H9 (cell line): ENCODE results near the gene SLC39A10. TPM values are rescaled to one million over a fixed set of nuclear protein-coding genes. Genes with fewer than 3 reads are reported as not detected.

Experiments used
- DNase-seq: peaks from one replicate; pipeline ENCODE4 v3.0.0-alpha.2; 2017
- H2AFZ ChIP-seq: one replicate; pipeline ENCODE4 v1.6.1; 2013; ENCODE audit warnings: mild to moderate bottlenecking, low read length, control low read depth, moderate library complexity
- H2AK5ac ChIP-seq: 2 replicates; pipeline ENCODE4 v1.6.1; 2013; ENCODE audit warnings: low read length, control low read depth, mixed read lengths; ENCODE audit not compliant: insufficient read length
- H2BK120ac ChIP-seq: one replicate; pipeline ENCODE4 v1.6.1; 2013; ENCODE audit warnings: low read depth, mild to moderate bottlenecking, low read length, control low read depth, inconsistent platforms; ENCODE audit not compliant: poor library complexity, severe bottlenecking
- H2BK12ac ChIP-seq: 2 replicates; pipeline ENCODE4 v1.6.1; 2013; ENCODE audit warnings: low read length, control low read depth, mixed read lengths, low read depth; ENCODE audit not compliant: insufficient read length
- H2BK15ac ChIP-seq: 2 replicates; pipeline ENCODE4 v1.6.1; 2013; ENCODE audit warnings: low read depth, low read length, control low read depth
- H2BK20ac ChIP-seq: one replicate; pipeline ENCODE4 v1.6.1; 2013; ENCODE audit warnings: low read depth, mild to moderate bottlenecking, low read length, control low read depth, inconsistent platforms; ENCODE audit not compliant: poor library complexity, severe bottlenecking
- H2BK5ac ChIP-seq: 2 replicates; pipeline ENCODE4 v1.6.1; 2013; ENCODE audit warnings: low read length, control low read depth, mixed read lengths; ENCODE audit not compliant: insufficient read length
- H3K14ac ChIP-seq: 2 replicates; pipeline ENCODE4 v1.6.1; 2013; ENCODE audit warnings: low read length, control low read depth; ENCODE audit not compliant: insufficient read depth
- H3K18ac ChIP-seq: 2 replicates; pipeline ENCODE4 v1.6.1; 2013; ENCODE audit warnings: low read depth, mild to moderate bottlenecking, mixed read lengths, low read length, control low read depth; ENCODE audit not compliant: insufficient read length
- H3K23ac ChIP-seq: 2 replicates; pipeline ENCODE4 v1.6.1; 2013; ENCODE audit warnings: low read length, control low read depth, mixed read lengths, low read depth; ENCODE audit not compliant: insufficient read length
- H3K23me2 ChIP-seq: 2 replicates; pipeline ENCODE4 v1.6.1; 2013; ENCODE audit warnings: low read depth, mild to moderate bottlenecking, mixed read lengths, low read length, control low read depth; ENCODE audit not compliant: insufficient read length, poor library complexity, severe bottlenecking
- H3K27ac ChIP-seq: 2 replicates; pipeline ENCODE4 v1.5.1; 2013; ENCODE audit warnings: low read length, control low read depth, mixed read lengths, low read depth; ENCODE audit not compliant: insufficient read length
- H3K27me3 ChIP-seq: 2 replicates; pipeline ENCODE4 v1.6.1; 2013; ENCODE audit warnings: low read length, control low read depth, inconsistent platforms; ENCODE audit not compliant: insufficient read depth
- H3K4ac ChIP-seq: 2 replicates; pipeline ENCODE4 v1.6.1; 2013; ENCODE audit warnings: low read depth, mild to moderate bottlenecking, control low read depth, inconsistent platforms, low read length, moderate library complexity
- H3K4me1 ChIP-seq: 2 replicates; pipeline ENCODE4 v1.6.1; 2013; ENCODE audit warnings: low read length, control low read depth, inconsistent platforms; ENCODE audit not compliant: insufficient read depth
- H3K4me2 ChIP-seq: 2 replicates; pipeline ENCODE4 v1.6.1; 2013; ENCODE audit warnings: low read length, control low read depth, mixed read lengths; ENCODE audit not compliant: insufficient read length, insufficient read depth
- H3K56ac ChIP-seq: 2 replicates; pipeline ENCODE4 v1.6.1; 2013; ENCODE audit warnings: low read depth, mild to moderate bottlenecking, mixed read lengths, low read length, control low read depth; ENCODE audit not compliant: insufficient read length
- H3K79me1 ChIP-seq: 2 replicates; pipeline ENCODE4 v1.6.1; 2013; ENCODE audit warnings: low read depth, mild to moderate bottlenecking, moderate library complexity, low read length, control low read depth, inconsistent platforms; ENCODE audit not compliant: insufficient read depth, poor library complexity, severe bottlenecking
- H3K79me2 ChIP-seq: 2 replicates; pipeline ENCODE4 v1.6.1; 2013; ENCODE audit warnings: low read length, control low read depth, inconsistent platforms; ENCODE audit not compliant: insufficient read depth
- H3K9ac ChIP-seq: 2 replicates; pipeline ENCODE4 v1.6.1; 2013; ENCODE audit warnings: low read length, control low read depth, mixed read lengths; ENCODE audit not compliant: insufficient read length; ENCODE audit errors: extremely low read depth
- H3K9me3 ChIP-seq: one replicate; pipeline ENCODE4 v1.6.1; 2013; ENCODE audit warnings: low read depth, low read length, inconsistent platforms; ENCODE audit not compliant: control insufficient read depth
- H3T11ph ChIP-seq: one replicate; pipeline ENCODE4 v1.6.1; 2013; ENCODE audit warnings: mild to moderate bottlenecking, low read length, control low read depth, inconsistent platforms
- H4K20me1 ChIP-seq: one replicate; pipeline ENCODE4 v1.6.1; 2013; ENCODE audit not compliant: control insufficient read depth, insufficient read length, insufficient read depth
- H4K5ac ChIP-seq: 2 replicates; pipeline ENCODE4 v1.6.1; 2013; ENCODE audit warnings: low read depth, mild to moderate bottlenecking, mixed read lengths, low read length, control low read depth; ENCODE audit not compliant: insufficient read length
- H4K8ac ChIP-seq: replicated peaks from 2 replicates; pipeline ENCODE4 v1.6.1; 2013; ENCODE audit warnings: low read length, control low read depth, mixed read lengths, low read depth; ENCODE audit not compliant: insufficient read length
- H4K91ac ChIP-seq: 2 replicates; pipeline ENCODE4 v1.6.1; 2013; ENCODE audit warnings: low read depth, mild to moderate bottlenecking, moderate library complexity, mixed read lengths, low read length, control low read depth; ENCODE audit not compliant: insufficient read length
- H3K27ac Mint-ChIP-seq, 3 experiments: 2 replicates in 2 of 3; 3 replicates in 1 of 3; pipeline ENCODE4 v1.8.0; 2020 to 2021; ENCODE audit warnings: mixed read lengths in 3 of 3, mild to moderate bottlenecking in 1 of 3, moderate library complexity in 1 of 3
- H3K27me3 Mint-ChIP-seq: 2 replicates; pipeline ENCODE4 v1.8.0; 2021; ENCODE audit warnings: low read depth, mild to moderate bottlenecking, moderate library complexity, mixed read lengths
- H3K36me3 Mint-ChIP-seq, 3 experiments: 2 replicates in 2 of 3; 3 replicates in 1 of 3; pipeline ENCODE4 v1.8.0; 2020 to 2021; ENCODE audit warnings: low read depth in 3 of 3, mixed read lengths in 3 of 3; ENCODE audit not compliant: insufficient read depth in 1 of 3
- H3K4me1 Mint-ChIP-seq, 2 experiments: 2 replicates each; pipeline ENCODE4 v1.8.0; 2020; ENCODE audit warnings: mixed read lengths in 2 of 2
- H3K4me3 Mint-ChIP-seq, 2 experiments: 2 replicates in 1 of 2; 3 replicates in 1 of 2; pipeline ENCODE4 v1.8.0; 2020 to 2021; ENCODE audit warnings: mild to moderate bottlenecking in 2 of 2, mixed read lengths in 2 of 2, moderate library complexity in 1 of 2
- H3K9me3 Mint-ChIP-seq, 2 experiments: 2 replicates in 1 of 2; 3 replicates in 1 of 2; pipeline ENCODE4 v1.8.0; 2020; ENCODE audit warnings: mild to moderate bottlenecking in 2 of 2, mixed read lengths in 2 of 2, moderate library complexity in 1 of 2
- CTCF ChIP-seq: fragments of 200-600 bp; sonication (generic); conservative IDR thresholded peaks from 3 replicates; pipeline ENCODE4 v1.8.0; 2021; ENCODE audit warnings: antibody characterized with exemption, mild to moderate bottlenecking
- WGBS: extraction: QIAGEN DNeasy Blood & Tissue Kit; methylation state at CpG from one replicate; pipeline ENCODE4 v1.1.7; 2013; ENCODE audit warnings: missing lambda C conversion rate, low lambda C conversion rate, mixed read lengths; ENCODE audit not compliant: insufficient read length; ENCODE audit errors: extremely low coverage; 5-methylcytosine and 5-hydroxymethylcytosine counted together
- total RNA-seq: library from RNA; stranded (reverse); gene quantifications from 2 replicates; pipeline ENCODE4 v1.2.1, GENCODE V29; 2021

SLC39A10 gene
- total RNA-seq, 1 experiment from 2014 or later, result 161 TPM

- Histone ChIP-seq H3K79me2 (no peaks in the 10 kb centered on the region), H3K9me3 (peaks cover 10% of the 10 kb centered on the region), H2AK5ac (no peak overlapping the region), H3K27me3 (no peaks in the 10 kb centered on the region), H3K18ac (no peak overlapping the region), H3K4me2 (no peak overlapping the region), H4K20me1 (no peaks in the 10 kb centered on the region), H3K56ac (no peak overlapping the region), H2BK120ac (no peak overlapping the region), H3K23me2 (no peaks in the 10 kb centered on the region), H2BK15ac (no peak overlapping the region), H2BK20ac (no peak overlapping the region), H2AFZ (no peak overlapping the region), H4K8ac (no peak overlapping the region), H3K14ac (no peak overlapping the region), H3K79me1 (no peaks in the 10 kb centered on the region), H3K23ac (no peak overlapping the region), H2BK5ac (no peak overlapping the region), H4K5ac (no peak overlapping the region), H4K91ac (no peak overlapping the region), H3K9ac (no peak overlapping the region), H3K27ac (no peak overlapping the region), H3T11ph (no peak overlapping the region), H3K4ac (no peak overlapping the region), H2BK12ac (no peak overlapping the region), H3K4me1 (no peaks in the 10 kb centered on the region)
- Mint-ChIP-seq H3K27ac (no peak overlapping the region), H3K36me3 (peaks cover 55 to 71% (median 68%) of the 10 kb centered on the region in 3 experiments), H3K9me3 (peaks cover 38 to 39% of the 10 kb centered on the region in 2 experiments), H3K4me3 (no peak overlapping the region), H3K27me3 (no peaks in the 10 kb centered on the region), H3K4me1 (no peaks in the 10 kb centered on the region)
- no peak for TF ChIP-seq CTCF
- WGBS, result no CpG with 5 or more reads among the region's 1 CpG
- no peak for DNase-seq
Measured at GRCh38 chr2:195741191-195741590, 84.2 kb downstream of the SLC39A10 start.
